ENCODE data around the gene DHDDS.

DNA sequence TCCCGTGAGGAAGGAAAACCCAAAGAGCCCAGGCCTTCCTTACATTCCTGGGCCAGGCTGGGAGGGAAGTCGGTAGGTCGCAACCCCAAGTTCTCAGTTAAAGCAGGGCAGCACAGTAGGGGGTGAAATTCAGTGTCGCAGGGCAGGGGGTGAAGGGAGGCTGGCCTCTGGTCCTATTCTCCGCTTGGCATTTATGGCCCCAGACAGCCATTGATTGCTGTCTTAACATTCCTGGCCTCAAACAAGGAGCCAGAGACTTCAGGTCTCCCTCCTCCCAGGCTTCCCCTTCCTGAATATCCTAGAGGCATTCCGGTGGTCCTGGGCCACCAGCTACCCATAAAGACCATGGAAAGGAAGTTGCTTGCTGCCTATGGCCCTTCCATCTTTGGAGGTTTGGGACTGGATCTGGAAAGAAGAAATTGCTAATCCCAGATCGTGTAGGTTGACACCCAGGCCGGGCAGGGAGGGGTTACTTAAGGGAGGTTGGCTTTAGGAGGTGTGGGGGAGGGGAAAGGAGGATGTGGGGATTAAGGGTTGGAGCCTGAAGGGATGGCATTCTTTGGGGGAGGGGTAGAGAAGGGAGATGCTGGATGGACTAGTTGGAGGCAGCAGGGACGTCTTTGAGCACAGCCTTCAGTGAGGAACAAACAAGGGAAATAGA, 19.8 kb upstream of the DHDDS start:
- TF ChIP-seq, protein P1, sequence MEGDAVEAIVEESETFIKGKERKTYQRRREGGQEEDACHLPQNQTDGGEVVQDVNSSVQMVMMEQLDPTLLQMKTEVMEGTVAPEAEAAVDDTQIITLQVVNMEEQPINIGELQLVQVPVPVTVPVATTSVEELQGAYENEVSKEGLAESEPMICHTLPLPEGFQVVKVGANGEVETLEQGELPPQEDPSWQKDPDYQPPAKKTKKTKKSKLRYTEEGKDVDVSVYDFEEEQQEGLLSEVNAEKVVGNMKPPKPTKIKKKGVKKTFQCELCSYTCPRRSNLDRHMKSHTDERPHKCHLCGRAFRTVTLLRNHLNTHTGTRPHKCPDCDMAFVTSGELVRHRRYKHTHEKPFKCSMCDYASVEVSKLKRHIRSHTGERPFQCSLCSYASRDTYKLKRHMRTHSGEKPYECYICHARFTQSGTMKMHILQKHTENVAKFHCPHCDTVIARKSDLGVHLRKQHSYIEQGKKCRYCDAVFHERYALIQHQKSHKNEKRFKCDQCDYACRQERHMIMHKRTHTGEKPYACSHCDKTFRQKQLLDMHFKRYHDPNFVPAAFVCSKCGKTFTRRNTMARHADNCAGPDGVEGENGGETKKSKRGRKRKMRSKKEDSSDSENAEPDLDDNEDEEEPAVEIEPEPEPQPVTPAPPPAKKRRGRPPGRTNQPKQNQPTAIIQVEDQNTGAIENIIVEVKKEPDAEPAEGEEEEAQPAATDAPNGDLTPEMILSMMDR (IDR thresholded peaks at IDR 0.05), result no peak
- TF ChIP-seq ZFX (IDR thresholded peaks at IDR 0.05; ENCODE audit: borderline replicate concordance), result no peak

Measured in 22Rv1 (cell line).